ENCODE results near the gene WNT5A.

GRCh38 chr3:55524565-55525244 lies 37.6 kb upstream of the WNT5A start:
- TF ChIP-seq EZH2 (IDR thresholded peaks at IDR 0.05): no peak
- no peak for TF ChIP-seq CTCF (IDR thresholded peaks at IDR 0.05)

Measured in neural progenitor cell (in vitro differentiated cells).